HG03045 (cell line): Measurements from ENCODE around the gene SLC25A48.
"Not testable (repeated sequence)": the region's sequence is repeated elsewhere in the genome, so short reads cannot be mapped to it uniquely, and the experiment has no call there.

Experiments
- ATAC-seq: cut with Tn5 transposase; IDR thresholded peaks from one replicate; pipeline ENCODE4 v1.9.1; 2021; ENCODE audit warnings: mild to moderate bottlenecking, moderate library complexity; ENCODE audit not compliant: unreplicated experiment

SLC25A48 gene

GRCh38 chr5:135829681-135830383, 4.6 kb upstream of the SLC25A48 start:
- no peak for ATAC-seq

- ATAC-seq: no peak
Measured at GRCh38 chr5:135830384-135830700, 4.1 kb upstream of the SLC25A48 start.

GRCh38 chr5:135830876-135831275, 3.6 kb upstream of the SLC25A48 start:
- no peak for ATAC-seq

- ATAC-seq: no peak
Measured at GRCh38 chr5:135831439-135831838, 3.0 kb upstream of the SLC25A48 start.

- ATAC-seq: no peak
Measured at GRCh38 chr5:135831851-135832555, 2.5 kb upstream of the SLC25A48 start.

GRCh38 chr5:135832941-135833920, 1.2 kb upstream of the SLC25A48 start:
- ATAC-seq: no peak

GRCh38 chr5:135833961-135834638, 363 bp upstream of the SLC25A48 start:
- ATAC-seq: peak; percentile 58

- ATAC-seq: no peak
Measured at GRCh38 chr5:135835766-135836165, 1.3 kb downstream of the SLC25A48 start.

GRCh38 chr5:135838395-135838794, 3.9 kb downstream of the SLC25A48 start:
- not testable (repeated sequence) for ATAC-seq

GRCh38 chr5:135839566-135839965, 5.1 kb downstream of the SLC25A48 start:
- ATAC-seq: no peak

GRCh38 chr5:135840959-135841358, 6.5 kb downstream of the SLC25A48 start:
- no peak for ATAC-seq

- ATAC-seq: no peak
Measured at GRCh38 chr5:135842737-135843136, 8.3 kb downstream of the SLC25A48 start.

- ATAC-seq: no peak
Measured at GRCh38 chr5:135843571-135844337, 9.3 kb downstream of the SLC25A48 start.

- no peak for ATAC-seq
Measured at GRCh38 chr5:135846311-135846710, 11.8 kb downstream of the SLC25A48 start.

- ATAC-seq: no peak
Measured at GRCh38 chr5:135847976-135848375, 13.5 kb downstream of the SLC25A48 start.

- ATAC-seq: no peak
Measured at GRCh38 chr5:135850231-135850630, 15.8 kb downstream of the SLC25A48 start.

GRCh38 chr5:135850671-135851070, 16.2 kb downstream of the SLC25A48 start:
- ATAC-seq: no peak

- no peak for ATAC-seq
Measured at GRCh38 chr5:135851186-135851914, 16.9 kb downstream of the SLC25A48 start.
